OCI-LY3 (cell line): ENCODE measurements around the gene NCAM2.

Source experiments
- H2AFZ ChIP-seq: fragments of 200-600, 300-600 bp; shearing (Covaris generic); 2 replicates; pipeline ENCODE4 v1.6.0; 2014; ENCODE audit warnings: antibody characterized with exemption, low read depth, low read length
- H3K27ac ChIP-seq: fragments of 200-600, 300-600 bp; sonication (generic); 2 replicates; pipeline ENCODE4 v1.5.1; 2014; ENCODE audit warnings: mild to moderate bottlenecking, low read length, moderate library complexity, mixed read lengths
- H3K27me3 ChIP-seq: fragments of 200-600, 300-600 bp; sonication (generic); 2 replicates; pipeline ENCODE4 v1.6.1; 2014; ENCODE audit warnings: low read depth, low read length, mixed read lengths
- H3K36me3 ChIP-seq: fragments of 200-600, 300-600 bp; sonication (generic); replicated peaks from 2 replicates; pipeline ENCODE3; 2014; ENCODE audit warnings: low read depth, low read length, mixed read lengths
- H3K4me1 ChIP-seq: fragments of 300-600, 200-600 bp; sonication (generic); 2 replicates; pipeline ENCODE4 v1.6.1; 2014; ENCODE audit warnings: low read length, mixed read lengths
- H3K4me2 ChIP-seq: fragments of 200-600, 300-600 bp; sonication (generic); 2 replicates; pipeline ENCODE4 v1.6.1; 2014; ENCODE audit warnings: low read length, mixed read lengths
- H3K4me3 ChIP-seq: fragments of 300-600, 200-600 bp; sonication (generic); 2 replicates; pipeline ENCODE4 v1.5.1; 2014; ENCODE audit warnings: antibody characterized with exemption, mild to moderate bottlenecking, low read length, moderate library complexity
- H3K79me2 ChIP-seq: fragments of 300-600, 200-600 bp; shearing (Covaris generic); 2 replicates; pipeline ENCODE4 v1.6.1; 2014; ENCODE audit warnings: mild to moderate bottlenecking, low read length, mixed read lengths
- H3K9ac ChIP-seq: fragments of 300-600, 200-600 bp; shearing (Covaris generic); 2 replicates; pipeline ENCODE4 v1.6.0; 2014; ENCODE audit warnings: mild to moderate bottlenecking, low read length, moderate library complexity
- H3K9me3 ChIP-seq: fragments of 200-600, 300-600 bp; shearing (Covaris generic); 2 replicates; pipeline ENCODE4 v1.6.1; 2014; ENCODE audit warnings: low read length, mixed read lengths; ENCODE audit not compliant: insufficient read depth
- H4K20me1 ChIP-seq: fragments of 200-600, 300-600 bp; sonication (generic); 2 replicates; pipeline ENCODE4 v1.6.1; 2016; ENCODE audit warnings: low read length, mixed read lengths; ENCODE audit not compliant: insufficient read depth
- CTCF ChIP-seq: fragments of 200-600, 300-600 bp; sonication (generic); IDR thresholded peaks from 2 replicates; pipeline ENCODE4 v1.5.1; 2014; ENCODE audit warnings: antibody characterized with exemption, low read length, low read depth
- EZH2phosphoT487 ChIP-seq: fragments of 200-600 bp; shearing (Covaris generic); IDR thresholded peaks from 2 replicates; pipeline ENCODE4 v1.6.1; 2018; ENCODE audit warnings: antibody characterized with exemption, mixed run types, low read depth

NCAM2 gene

GRCh38 chr21:21000591-21001175 is 2.5 kb downstream of the NCAM2 start:
- no peaks in the 10 kb centered on the region for H3K36me3 ChIP-seq
- no peaks in the 10 kb centered on the region for H3K79me2 ChIP-seq
- no peak overlapping the region for H2AFZ ChIP-seq
- no peak overlapping the region for H3K4me3 ChIP-seq
- no peak overlapping the region for H3K27ac ChIP-seq
- no peak for TF ChIP-seq EZH2phosphoT487
- no peaks in the 10 kb centered on the region for H4K20me1 ChIP-seq
- no peak overlapping the region for H3K9ac ChIP-seq
- H3K27me3 ChIP-seq: no peaks in the 10 kb centered on the region
- no peak overlapping the region for H3K4me2 ChIP-seq
- no peaks in the 10 kb centered on the region for H3K9me3 ChIP-seq
- peaks cover 12% of the 10 kb centered on the region for H3K4me1 ChIP-seq

DNA sequence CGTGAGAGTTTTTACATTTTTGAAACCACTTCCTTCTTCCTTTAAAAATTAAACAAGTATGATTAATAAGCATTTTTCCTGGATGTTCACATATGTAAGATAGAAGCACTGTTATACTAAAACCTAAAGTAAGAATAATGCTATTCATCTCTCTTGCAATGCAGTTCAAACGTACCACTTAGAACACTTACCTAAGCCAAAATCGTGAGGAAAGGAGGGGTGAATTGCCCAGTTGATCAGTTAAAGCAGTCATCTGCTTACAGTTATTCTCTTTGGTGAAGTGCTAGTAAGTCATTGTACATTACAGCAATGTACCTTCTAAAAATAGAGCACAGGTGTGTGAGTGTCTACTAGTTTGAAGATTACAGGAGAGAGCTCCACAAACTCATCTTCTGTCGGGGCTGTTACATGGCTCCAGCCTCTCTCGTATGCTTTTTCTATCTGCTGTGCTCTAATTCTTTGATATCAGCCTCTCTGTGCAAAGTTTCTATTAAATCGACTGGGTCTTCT is 3.4 kb downstream of the NCAM2 start:
- Histone ChIP-seq H3K79me2 (no peaks in the 10 kb centered on the region), H3K27ac (no peak overlapping the region), H3K9me3 (no peaks in the 10 kb centered on the region), H3K9ac (no peak overlapping the region), H4K20me1 (no peaks in the 10 kb centered on the region), H3K4me1 (peaks cover 12% of the 10 kb centered on the region), H2AFZ (no peak overlapping the region), H3K4me2 (peak overlapping the region; percentile 13; the same call in 1 of the 2 replicates), H3K36me3 (no peaks in the 10 kb centered on the region), H3K4me3 (no peak overlapping the region), H3K27me3 (no peaks in the 10 kb centered on the region)
- TF ChIP-seq CTCF (no peak), EZH2phosphoT487 (no peak)

GRCh38 chr21:21002153-21002552 is 3.9 kb downstream of the NCAM2 start:
- Histone ChIP-seq H3K27me3 (no peaks in the 10 kb centered on the region), H4K20me1 (no peaks in the 10 kb centered on the region), H2AFZ (peak overlapping the region; percentile 47; the same call in 1 of the 2 replicates), H3K4me2 (peak overlapping the region; percentile 13; the same call in 1 of the 2 replicates), H3K4me1 (peaks cover 12% of the 10 kb centered on the region), H3K36me3 (no peaks in the 10 kb centered on the region), H3K27ac (no peak overlapping the region), H3K4me3 (no peak overlapping the region), H3K79me2 (no peaks in the 10 kb centered on the region), H3K9ac (no peak overlapping the region), H3K9me3 (no peaks in the 10 kb centered on the region)
- TF ChIP-seq CTCF (no peak), EZH2phosphoT487 (no peak)

- Histone ChIP-seq H3K9me3 (no peaks in the 10 kb centered on the region), H3K36me3 (no peaks in the 10 kb centered on the region), H3K4me2 (no peak overlapping the region), H3K79me2 (no peaks in the 10 kb centered on the region), H3K27me3 (no peaks in the 10 kb centered on the region), H4K20me1 (no peaks in the 10 kb centered on the region), H3K9ac (no peak overlapping the region), H2AFZ (no peak overlapping the region), H3K4me3 (no peak overlapping the region), H3K4me1 (peaks cover 12% of the 10 kb centered on the region), H3K27ac (no peak overlapping the region)
- peak; percentile 91 for TF ChIP-seq CTCF
- no peak for TF ChIP-seq EZH2phosphoT487
Observed at GRCh38 chr21:21003701-21004100, 5.5 kb downstream of the NCAM2 start.
